CD4-positive, alpha-beta T cell treated with Interleukin-1 beta for 1 hour (primary cell): ENCODE measurements around the gene C7.
"Not testable (repeated sequence)": the region's sequence is repeated elsewhere in the genome, so short reads cannot be mapped to it uniquely, and the experiment has no call there.

Experiments used
- DNase-seq, 2 donors: peaks; one replicate each; pipeline ENCODE4 v3.0.0-alpha.2; 2020 to 2022

C7 gene

DNA sequence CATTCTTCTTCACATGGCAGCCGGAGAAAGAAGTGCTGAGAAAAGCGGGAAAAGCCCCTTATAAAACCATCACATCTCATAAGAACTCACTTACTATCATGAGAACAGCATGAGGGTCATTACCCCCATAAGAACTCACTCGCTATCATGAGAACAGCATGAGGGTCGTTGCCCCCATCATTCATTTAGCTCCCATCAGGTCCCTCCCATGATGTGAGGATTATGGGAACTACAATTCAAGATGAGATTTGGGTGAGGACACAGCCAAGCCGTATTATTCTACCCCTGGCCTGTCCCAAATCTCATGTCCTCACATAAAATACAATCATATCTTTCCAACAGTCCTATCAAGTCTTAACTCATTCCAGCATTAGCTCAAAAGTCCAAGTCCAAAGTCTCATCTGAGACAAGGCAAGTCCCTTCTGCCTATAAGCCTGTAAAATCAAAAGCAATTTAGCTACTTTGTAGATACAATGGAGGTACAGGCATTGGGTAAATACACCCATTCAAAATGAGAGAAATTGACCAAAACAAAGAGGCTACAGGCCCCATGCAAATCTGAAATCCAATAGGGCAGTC, 82.8 kb downstream of the C7 start:
- no peak for DNase-seq

DNA sequence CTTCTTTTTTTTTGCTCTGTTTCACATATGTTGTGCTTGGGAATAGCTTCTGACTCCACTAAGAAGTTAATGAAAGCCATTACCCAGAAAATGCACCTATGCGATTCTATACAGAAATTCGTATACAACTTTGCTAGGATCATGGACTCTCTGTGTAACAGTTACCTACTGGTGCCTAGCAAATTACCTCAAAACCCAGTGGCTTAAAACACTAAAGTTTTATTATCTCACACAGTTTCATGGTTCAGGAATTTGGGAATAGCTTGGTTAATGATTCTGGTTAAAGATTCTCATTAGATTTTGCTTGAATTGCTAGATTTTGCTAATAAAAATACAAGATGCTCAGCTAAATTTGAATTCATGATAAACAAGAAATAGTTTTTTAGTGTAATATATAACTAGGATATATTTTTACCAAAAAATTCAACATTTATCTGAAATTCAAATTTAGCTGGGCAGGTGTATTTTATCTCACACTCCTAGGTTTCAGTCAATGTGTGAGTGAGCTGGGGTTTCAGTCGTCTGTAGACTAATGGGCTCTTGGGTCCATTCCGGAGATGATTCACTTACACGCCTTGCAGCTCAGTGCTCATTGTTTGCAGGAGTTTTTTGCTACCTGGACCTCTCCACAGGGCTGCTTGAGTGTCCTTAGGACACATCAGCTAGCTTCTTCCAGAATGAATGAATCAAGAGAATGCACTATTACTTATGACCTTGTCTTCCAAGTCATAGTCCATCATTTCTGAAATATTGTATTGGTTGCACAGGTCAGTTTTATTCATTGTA, 86.7 kb downstream of the C7 start:
- DNase-seq, result no peak

DNA sequence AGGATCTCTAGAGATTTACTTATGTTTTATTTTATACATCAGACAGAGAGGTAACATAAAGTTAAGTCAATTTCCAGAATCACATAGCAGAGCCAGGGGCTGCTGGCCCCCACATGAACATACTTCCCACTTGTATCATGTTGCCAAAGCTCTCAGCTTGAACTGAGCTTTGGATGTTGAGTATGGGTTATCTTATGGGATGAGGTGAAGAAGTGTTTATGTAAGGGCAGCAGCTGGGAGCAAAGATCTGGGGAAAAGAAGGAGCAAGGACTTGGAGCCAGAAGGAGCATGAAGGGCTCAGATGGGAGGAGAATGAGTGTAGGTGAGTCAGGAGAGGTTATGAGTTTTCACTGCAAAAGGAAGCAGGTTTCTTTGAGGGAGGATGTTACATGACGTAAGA, 89.8 kb downstream of the C7 start:
- no peak for DNase-seq

DNA sequence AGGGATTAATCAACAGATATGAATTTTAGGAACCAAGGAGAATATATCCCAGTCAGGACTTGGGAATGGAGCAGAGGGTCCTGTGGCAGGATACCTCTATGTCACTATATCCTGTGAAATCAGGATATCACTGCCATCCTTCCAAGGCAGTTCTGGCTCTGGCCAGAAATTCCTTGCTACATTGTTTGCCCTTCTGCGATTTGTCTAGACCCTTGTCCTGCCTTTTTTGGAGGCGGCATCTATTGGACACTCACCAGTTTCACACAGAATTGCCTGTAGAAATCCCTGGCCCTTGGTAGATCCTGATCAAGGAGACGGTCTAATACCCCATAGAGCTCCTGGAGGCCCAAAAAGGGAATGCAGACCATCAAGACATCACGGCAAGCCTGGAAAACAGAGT, 90.7 kb downstream of the C7 start:
- no peak for DNase-seq

DNA sequence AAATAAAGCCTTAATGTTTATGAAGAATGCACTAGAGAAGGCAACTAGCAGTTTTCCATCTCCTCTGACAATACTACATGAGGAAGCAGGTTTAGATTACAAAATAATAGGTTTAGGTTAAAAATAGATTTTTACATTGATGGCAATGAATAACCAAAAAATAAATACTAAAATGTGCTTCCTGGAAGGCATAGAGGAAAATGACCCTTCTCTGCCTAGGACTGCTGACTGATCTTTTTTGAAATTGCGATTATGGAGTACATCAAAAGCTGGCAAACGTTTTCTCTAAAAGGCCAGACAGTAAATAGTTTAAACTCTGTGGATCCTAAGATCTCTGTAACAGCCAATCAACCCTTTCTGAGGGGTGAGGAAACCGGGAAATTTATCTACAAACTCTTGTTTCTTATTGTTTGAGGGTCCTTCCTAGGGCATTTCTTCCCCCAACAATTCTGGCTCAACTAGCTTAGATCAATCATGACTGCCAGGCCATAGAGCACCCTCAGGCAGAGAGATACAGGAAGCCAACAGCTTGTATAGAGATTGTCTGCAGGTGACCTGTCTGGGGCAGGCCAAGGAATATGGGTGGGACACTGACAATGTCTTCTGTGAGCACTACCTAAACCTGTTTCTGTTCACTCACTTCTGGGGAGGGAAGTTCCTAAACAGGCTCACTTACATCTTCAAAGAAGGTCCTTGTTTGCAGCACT, 94.5 kb downstream of the C7 start:
- no peak for DNase-seq

DNA sequence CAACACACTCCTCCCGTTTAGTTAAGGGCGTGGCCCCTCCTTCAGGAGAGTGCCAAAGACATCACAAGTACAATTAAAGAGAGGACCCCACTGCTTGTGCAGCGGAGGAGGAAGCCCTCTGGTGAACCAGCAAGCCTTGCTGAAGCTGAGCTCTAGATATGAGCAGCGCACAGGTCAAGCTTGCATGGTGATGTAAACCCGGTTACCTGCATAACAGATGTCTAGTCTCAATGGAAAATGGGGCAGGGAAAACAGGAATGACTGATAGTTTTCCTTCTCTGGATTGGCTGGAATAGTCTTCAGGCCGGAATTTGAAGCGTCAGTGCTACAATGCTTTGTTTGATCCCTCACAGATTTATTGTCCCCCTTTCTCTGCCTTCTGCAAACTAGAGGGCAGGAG, 95.6 kb downstream of the C7 start:
- no peak for DNase-seq

GRCh38 chr5:41009232-41009631, 99.9 kb downstream of the C7 start:
- DNase-seq, result no peak

DNA sequence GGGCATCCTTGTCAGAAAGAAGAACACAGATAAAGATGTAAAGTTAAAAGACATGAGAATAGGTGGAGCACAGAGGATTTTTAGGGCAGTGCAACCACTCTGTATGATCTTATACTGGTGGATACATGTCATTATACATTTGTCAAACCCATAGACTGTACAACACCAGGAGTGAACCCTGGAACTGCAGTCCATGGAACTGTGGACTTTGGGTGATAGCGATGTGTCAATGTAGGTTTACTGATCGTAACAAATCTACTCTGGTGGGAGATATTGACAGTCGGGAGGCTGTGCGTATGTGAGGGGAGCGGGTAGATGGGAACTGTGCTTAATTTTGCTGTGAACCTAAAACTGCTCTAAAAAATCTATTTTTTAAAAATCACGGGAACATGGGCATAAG, 101.3 kb downstream of the C7 start:
- DNase-seq, result no peak

GRCh38 chr5:41012318-41012717, 103.0 kb downstream of the C7 start:
- DNase-seq, result no peak

GRCh38 chr5:41022600-41022999, 113.3 kb downstream of the C7 start:
- DNase-seq, result not testable (repeated sequence)
